GM21717 (cell line): ENCODE data around the gene GFOD1.
"Not testable (repeated sequence)": the region's sequence is repeated elsewhere in the genome, so short reads cannot be mapped to it uniquely, and the experiment has no call there.

Experiments used
- ATAC-seq: cut with Tn5 transposase; IDR thresholded peaks from one replicate; pipeline ENCODE4 v1.9.1; 2021; ENCODE audit warnings: mild to moderate bottlenecking, moderate library complexity; ENCODE audit not compliant: unreplicated experiment

Gene GFOD1

DNA sequence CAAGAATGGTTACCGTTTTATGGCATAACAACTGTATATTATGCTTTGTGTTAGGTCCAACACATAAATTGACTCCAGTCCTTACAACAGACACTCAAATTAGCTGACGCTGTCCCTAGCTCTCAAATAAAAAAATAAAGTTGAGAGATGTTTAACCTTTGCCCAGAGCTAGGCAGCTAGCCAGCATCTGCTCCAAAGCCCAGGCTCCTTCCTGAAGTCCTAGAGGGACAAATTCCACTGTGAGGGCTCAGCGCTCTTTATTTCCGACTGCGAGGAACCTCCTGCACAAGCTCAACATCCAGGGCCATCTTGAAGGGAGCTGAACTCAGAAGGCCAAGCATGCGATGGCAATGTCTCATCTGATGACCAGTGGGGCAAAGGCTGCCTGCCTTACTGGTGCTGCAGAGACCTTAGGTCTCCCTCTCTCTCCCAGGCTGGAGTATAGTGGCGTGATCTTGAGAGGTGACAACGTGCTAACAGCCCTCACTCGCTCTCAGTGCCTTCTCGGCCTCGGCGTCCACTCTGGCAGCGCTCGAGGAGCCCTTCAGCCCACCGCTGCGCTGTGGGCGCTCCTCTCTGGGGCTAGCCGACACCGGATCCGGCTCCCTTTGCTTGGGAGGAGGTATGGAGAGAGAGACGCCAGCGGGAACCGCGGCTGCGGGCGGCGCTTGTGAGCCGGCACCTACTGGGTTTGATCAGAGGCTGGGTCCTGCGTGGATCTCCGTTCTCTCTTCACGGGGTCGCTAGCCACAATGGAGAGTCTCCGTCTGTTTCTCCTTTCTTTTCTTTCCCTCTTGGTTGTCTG is 24.7 kb upstream of the GFOD1 start:
- ATAC-seq, result no peak

DNA sequence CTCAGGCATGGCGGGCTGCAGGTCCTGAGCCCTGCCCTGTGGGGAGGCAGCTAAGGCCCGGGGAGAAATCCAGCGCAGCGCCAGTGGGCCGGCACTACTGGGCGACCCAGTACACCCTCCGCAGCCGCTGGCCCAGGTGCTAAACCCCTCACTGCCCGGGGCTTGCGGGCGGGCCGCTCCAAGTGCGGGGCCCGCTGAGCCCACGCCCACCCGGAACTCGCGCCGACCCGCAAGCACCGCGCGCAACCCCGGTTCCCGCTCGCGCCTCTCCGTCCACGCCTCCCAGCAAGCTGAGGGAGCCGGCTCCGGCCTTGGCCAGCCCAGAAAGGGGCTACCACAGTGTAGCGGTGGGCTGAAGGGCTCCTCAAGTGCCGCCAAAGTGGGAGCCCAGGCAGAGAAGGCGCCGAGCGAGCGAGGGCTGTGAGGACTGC is 23.8 kb upstream of the GFOD1 start:
- ATAC-seq, result not testable (repeated sequence)

DNA sequence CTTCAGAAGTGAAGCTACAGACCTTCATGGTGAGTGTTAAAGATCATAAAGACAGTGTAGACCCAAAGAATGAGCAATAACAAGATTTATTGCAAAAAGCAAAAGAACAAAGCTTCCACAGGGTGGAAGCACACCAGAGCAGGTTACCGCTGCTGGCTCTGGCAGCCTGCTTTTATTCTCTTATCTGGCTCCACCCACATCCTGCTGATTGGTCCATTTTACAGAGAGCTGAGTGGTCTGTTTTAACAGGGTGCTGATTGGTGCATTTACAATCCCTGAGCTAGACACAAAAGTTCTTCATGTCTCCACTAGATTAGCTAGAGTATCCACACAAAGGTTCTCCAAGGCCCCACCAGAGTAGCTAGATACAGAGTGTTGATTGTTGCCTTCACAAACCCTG is 23.0 kb upstream of the GFOD1 start:
- not testable (repeated sequence) for ATAC-seq

DNA sequence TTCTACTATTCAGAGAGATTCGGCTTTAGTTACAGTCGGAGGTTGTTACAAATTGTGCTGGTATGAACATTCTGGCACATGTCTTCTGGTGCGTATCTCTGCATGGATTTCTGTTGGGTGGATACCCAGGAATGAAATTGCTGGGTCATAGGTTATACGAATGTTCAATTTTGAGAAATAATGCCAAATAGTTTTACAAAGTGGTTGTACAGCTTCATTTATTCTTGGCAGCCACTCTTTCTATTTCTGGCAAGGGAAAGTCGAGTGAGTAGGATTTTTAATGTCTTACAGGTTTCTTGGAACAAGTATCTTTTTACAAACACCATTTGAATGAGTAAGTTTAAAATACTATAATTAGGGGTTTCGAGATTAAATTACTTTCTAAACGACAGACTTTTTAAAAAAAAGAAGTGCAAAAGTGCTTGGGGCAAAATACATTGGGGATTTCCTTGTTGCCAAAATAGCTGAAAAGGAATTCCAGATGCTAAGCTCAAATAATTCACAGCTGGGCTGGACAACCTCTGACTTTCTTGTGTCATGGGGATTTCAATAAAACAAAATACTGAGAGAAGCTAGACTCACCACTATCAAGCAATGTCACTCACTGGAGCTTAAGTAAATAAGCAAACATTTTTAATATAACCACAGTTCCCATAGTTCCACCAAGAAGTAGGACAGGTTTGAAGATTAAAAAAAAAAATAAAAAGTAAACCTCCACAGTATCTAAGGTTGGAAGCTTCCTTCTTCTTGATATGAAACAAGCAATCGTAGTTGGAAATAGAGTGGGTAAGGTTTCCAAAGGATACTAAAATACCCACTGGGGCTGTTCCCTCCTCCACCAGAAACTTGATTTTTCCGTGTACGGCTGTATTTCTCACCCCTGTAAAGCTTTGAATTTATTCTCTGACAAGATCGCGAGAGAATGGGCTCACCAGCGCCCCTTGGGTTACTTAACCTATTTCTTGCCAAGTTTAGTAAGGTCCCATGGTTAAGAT is 21.6 kb upstream of the GFOD1 start:
- no peak for ATAC-seq

DNA sequence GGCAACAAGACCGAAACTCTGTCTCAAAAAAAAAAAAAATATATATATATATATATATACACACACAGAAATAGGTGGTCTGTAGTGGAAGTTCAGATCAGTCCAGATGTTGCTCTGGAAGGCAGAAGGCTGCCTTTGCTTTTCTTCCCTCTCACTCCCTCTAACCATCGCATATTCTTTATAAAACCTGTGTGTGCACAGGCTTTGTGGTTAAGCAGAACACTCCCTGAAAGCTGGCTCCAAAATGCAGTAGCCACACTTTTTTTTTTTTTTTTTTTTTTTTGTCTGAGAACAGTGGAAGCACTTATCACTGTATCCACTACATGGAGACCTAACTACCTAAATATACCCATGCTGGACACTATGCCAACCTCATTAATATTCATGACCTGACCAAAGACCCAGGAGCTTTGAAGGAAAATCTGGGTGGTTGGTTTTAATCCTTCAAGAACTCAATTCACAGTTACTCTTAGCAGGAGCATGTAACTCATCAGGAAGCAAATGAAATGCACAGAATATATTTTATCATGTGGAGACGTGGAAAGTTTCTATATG is 20.0 kb upstream of the GFOD1 start:
- ATAC-seq, result no peak

DNA sequence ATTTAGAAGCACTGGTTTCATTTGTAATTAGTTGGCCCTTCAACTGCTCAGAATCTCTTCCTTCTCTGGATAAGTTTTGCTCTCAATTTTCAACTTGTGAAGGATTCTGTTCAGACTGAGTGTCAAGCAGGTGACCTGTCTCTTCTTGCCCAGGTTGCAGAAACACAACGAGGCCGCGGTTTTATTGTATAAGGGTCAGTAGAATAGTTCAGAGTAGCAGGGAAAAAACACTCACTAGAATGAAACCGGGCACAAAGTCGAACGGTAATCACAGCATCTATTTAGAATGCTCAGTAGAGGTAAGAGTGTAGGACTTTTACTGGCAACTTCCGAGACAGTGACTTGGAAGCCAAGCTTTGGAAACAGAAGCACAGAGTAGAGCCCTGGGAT is 17.9 kb upstream of the GFOD1 start:
- ATAC-seq, result no peak

DNA sequence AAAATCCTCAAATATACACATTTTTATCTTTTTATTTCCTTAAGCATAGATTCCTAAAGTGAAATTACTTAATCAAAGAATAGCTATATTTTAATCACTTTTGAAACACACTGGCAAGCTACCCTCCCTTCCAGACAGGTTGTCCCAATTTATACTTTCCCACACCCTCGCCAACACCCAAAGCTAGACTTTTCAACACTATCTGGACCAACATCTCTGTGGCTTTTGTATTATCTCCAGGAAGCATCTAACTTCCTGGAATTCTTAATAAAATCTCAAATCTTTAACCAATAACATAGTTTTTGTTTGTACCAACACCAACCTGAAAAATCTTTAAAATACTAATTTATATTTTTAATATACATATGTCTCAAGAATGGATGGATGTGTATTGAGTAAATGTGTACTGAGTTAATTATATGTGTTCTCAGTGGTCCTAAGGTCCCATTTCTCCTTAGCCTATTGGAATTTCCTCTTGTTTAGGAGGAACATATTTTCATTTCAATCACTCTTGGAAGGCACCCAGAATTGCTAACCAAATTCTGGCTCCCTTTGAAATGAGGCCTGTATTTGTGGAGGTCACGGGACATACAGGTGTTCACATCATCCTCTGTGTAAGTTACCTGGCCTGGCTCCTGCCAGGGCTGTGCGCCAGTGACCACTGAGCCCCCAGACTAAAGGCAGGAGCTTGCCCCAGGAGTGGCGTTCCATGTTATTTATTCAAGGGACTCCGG is 17.4 kb upstream of the GFOD1 start:
- no peak for ATAC-seq

DNA sequence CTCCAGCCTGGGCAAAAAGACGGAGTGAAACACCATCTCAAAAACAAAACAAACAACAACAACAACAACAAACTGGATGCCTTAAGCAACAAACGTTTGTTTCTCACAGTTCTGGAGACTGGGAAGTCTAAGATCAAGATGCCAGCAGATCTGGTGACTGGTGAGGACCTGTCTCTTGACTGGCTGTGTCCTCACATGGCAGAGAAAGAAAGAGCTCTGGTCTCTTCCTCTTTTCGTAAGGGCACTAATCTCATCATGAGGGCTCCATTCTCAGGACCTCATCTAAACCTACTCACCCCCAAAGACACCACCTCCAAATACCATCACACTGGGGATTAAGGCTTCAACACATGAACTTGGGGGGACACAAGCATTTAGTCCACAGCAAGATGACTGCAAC is 13.5 kb upstream of the GFOD1 start:
- ATAC-seq, result no peak

DNA sequence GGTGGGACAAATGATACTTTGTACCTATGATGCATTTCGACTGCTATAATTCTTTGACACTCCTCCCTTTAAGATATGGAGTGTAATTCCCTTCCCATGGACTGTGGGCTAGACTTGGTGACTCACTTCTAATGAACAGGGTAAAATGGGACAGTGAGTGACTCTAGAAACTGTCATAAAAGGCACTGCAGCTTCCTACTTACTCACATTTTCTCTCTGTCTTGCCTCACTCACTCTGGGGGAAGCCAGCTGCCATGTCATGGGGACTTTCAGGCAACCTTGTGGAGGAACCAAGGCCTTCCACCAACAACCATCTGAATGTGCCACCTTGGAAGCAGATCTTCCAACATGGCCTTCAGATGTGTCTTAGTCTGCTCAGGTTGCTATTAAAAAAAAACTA is 12.9 kb upstream of the GFOD1 start:
- no peak for ATAC-seq

DNA sequence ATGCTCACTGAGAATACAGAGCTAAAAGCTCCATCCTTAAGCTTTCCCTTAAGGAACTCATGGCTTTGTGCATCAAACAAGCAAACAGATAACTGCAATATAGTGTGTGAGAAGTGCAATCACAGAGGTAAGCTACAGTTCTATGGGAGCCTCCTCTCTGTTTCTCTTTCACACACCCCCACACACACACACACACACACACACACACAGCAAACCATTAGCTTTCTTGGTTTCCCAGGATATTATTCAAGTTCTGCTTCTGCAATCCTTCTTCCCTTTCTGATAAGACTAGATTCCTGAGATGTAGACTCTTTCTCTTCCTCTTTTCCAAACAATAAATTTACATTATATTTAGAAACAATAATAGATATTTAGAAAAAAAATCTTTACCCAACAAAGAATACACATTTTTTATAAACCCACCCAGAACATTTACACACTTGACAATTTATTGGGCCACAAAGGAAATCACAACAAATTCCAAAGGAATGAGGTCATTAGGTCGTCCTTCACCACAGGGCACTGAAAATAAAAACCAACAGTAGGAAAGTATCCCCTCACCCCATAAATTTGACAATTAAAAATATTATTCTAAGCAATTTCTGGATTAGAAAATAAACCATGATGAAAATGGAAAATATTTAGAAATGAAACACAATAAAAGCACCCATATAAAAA is 9.3 kb upstream of the GFOD1 start:
- ATAC-seq, result no peak

DNA sequence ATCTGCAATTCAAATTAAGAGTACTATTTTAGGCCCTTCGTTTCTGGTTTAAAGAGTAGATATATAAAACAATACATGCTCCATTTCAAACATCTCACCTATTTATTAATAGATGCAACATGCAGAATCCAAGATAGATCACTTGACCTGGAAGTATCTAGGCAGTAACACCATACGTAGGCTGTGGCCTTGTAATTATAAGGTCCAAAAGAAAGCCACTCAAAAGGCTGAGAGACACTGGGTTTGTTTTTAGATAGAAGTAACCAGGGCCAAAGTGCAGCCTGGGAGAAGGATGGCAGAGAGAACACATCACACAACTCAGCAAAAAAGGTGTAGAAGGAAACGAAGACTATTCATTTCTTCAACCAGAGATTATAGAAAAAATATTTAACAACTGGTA is 8.4 kb upstream of the GFOD1 start:
- no peak for ATAC-seq

DNA sequence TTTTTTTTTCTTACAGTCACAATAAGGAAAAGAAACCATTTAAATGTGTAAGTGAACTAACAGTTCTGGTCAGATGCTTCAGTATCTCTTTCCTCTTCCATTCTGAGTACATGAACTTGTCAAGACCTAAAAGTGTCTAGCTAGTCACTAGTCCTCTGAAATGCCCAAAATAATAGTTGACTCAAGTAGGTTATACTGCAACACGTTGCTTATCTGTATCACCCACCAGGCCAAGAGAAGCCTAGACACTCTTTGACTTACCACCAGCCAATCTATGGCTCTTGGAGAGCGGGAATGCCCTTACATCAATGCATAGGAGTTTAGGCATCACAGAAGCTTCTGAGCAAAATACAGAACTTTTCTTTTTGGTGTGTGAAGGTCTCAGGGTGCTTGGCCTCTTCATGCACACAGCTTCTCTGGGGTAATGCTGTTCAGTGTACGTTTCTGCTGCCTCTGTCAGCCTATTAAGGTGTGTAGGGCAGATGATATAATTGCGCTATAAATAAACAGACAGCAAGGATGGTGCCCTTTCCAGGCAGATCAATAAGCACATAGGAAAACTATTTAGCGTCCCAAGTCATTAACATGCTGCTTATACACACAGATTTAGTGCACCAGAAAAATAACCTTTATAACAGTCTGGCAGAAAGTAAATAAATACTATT is 7.8 kb upstream of the GFOD1 start:
- ATAC-seq, result no peak

DNA sequence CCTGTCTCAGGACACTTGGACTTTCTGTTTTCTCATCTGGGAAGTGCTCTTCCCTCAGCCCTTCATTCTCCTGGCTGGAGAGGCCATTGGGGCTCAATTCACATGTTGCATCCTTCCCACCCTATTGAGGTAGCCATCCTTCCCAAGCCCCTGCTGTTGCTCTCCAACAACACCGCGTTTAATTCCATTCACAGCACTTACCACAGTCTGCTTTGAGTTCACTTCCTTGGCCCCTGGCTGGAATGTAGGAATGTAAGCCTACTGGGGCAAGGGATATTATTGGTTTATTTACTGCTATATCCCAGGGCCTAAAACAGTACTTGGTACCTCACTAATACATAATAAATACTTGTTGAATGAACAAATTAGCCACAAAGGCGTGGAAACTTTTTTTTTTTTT is 6.7 kb upstream of the GFOD1 start:
- no peak for ATAC-seq

DNA sequence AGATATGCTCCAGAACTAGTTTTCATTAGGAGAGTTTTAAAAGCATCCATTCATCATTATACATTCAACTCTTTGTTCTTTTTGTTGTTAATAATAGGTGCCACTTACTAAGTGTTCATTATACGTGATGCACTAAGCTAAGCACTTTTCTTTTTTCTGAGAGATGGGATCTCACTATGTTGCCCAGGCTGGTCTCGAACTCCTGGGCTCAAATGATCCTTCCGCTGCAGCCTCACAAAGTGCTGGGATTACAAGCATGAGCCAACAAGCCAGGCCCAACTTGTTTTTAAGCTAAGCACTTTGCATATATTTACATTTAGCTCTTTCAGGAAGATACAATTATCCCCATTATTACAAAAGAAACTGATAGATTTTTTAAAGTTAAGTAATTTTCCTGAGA is 5.7 kb upstream of the GFOD1 start:
- no peak for ATAC-seq

DNA sequence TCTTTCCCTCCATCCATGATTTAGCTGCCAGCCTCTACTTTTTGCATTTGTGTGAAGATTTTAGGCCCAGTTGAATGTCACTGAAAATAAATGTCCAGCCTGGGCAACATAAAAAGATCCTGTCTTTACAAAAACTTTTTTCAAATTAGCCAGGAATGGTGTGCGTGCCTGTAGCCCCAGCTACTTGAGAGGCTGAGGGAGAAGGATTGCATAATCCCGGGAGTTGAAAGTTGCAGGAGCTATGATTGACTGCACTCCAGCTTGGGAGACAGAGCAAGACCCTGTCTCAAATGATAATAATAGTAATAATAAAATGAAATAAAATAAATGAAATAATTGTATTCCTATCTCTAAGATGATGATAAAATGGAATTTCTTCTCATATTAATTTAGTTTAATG is 5.0 kb upstream of the GFOD1 start:
- ATAC-seq, result no peak

DNA sequence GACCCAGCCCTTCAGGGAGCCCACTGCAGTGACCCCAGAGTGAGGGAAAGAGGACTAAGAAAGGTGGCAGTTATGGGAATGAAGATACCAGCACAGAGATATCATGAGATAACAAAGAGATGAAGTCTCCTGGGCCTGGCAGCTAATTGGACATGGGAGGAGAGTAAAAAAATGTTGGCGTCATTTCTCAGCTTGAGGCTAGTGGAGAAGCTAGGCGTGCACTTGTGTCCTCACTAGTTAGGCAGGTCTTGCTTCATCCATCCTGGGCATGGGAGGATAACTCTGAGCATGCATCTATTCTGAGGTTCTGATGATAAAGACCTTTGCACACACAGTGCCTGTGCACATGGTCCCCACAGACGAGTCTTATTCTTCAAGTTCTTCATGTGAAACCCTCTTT is 4.1 kb upstream of the GFOD1 start:
- ATAC-seq, result no peak

DNA sequence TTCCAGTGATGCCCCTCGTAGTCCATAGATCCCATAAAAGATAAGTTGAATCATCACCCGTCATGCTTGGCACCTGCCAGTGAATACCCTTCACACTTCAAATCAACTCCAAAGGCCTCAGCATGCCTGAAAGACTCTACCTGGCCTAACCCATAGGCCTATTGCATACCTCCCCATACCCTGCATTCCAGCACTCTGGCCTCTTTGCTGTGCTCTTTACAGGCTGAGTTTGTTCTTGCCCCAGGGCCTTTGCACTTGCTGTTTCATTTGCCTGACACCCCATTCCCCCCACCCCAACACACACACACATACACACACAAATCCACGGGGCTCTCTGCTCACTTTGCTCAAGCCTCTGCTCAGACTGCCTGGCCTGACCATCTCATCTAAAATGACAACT is 3.0 kb upstream of the GFOD1 start:
- no peak for ATAC-seq

DNA sequence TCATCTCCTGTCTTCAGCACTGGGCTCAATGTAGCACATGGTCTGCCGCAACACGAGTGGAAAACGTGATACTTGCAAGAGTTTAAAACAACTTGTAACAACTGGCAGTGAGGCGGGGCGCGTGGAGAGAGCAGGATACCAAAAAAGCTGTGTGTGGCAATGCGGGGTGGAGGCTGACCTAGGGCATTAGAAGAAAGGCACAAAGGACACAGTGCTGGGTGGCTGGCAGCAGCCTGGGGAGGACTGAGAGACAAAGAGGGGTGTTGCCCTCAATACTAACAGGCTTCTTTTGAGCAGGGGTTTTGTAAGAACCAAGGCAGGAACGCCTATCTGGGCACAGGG is 1.5 kb upstream of the GFOD1 start:
- no peak for ATAC-seq

DNA sequence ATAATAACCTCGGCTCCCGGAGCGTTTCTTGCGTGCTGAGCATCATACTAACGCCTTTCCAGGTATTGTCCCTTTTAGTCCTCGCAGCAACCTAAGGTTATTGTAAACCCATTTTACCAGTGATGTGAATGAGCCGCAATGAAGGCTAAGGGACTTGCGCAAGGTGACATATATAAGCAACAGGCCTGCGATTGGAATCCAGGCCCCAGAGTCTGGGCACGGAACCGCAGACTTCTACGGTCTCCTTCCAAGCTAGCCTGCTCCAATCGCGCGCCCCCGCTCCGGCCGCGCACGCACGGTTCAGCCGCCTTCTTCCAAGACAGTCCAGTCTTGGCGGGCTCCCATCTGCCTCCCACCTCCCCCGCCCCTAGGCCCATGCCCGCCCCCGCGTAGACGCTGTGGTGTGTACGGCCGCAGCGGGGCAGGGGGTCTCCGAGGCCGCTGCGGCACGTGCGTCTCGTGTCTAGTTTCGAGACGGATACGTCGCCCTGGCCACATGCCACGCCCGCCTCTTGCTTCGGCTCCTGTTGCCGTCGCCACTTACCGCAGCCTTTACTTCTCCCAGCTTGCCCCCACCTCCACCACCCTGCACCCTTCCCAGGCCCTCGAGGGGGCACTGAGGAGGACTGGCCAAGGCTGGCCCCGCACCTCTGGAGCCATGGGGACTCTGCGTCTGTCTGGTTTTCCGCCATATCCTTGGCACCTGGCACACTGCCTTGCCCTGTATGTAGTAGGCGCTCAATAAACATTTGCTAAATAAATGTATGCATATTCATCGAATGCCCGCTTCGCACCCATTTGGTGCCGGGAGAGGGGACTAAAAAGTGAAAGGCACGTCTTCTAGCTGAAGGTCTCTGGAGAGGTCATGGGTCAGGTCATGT is 855 bp upstream of the GFOD1 start:
- ATAC-seq, result no peak
